Thymus (tissue), 11 donors: ENCODE results near the gene ZNF117. TPM values are rescaled to one million over a fixed set of nuclear protein-coding genes. Genes with fewer than 3 reads are reported as not detected.
"Not testable (repeated sequence)": the region's sequence is repeated elsewhere in the genome, so short reads cannot be mapped to it uniquely, and the experiment has no call there.

Source experiments
- DNase-seq, 9 donors: peaks; one replicate each; pipeline ENCODE4 v3.0.0-alpha.2; 2013; ENCODE audit warnings: low spot score in 9 of 9, low read depth in 6 of 9, missing footprints in 1 of 9
- H3K27ac ChIP-seq, 2 donors: one replicate each; pipeline ENCODE4 v1.5.1; 2013; ENCODE audit warnings: control low read depth in 1 of 2, low read depth in 1 of 2, low read length in 1 of 2, mild to moderate bottlenecking in 1 of 2, moderate library complexity in 1 of 2
- H3K27me3 ChIP-seq, 2 donors: one replicate each; pipeline ENCODE4 v1.5.1; 2013; ENCODE audit warnings: low read length in 1 of 2; ENCODE audit not compliant: control insufficient read depth in 2 of 2, insufficient read depth in 1 of 2
- H3K36me3 ChIP-seq, 2 donors: one replicate each; pipeline ENCODE4 v1.5.1; 2013; ENCODE audit warnings: low read length in 1 of 2, mild to moderate bottlenecking in 1 of 2, moderate library complexity in 1 of 2; ENCODE audit not compliant: control insufficient read depth in 2 of 2, insufficient read depth in 2 of 2
- H3K4me1 ChIP-seq, 2 donors: one replicate each; pipeline ENCODE4 v1.5.1; 2013; ENCODE audit warnings: low read length in 2 of 2; ENCODE audit not compliant: control insufficient read depth in 2 of 2, insufficient read depth in 2 of 2
- H3K4me3 ChIP-seq, 2 donors: one replicate each; pipeline ENCODE4 v1.5.1; 2013; ENCODE audit warnings: low read length in 2 of 2, control low read depth in 1 of 2, mild to moderate bottlenecking in 1 of 2
- H3K9me3 ChIP-seq, 2 donors: one replicate each; pipeline ENCODE4 v1.5.1; 2013; ENCODE audit warnings: low read length in 1 of 2, mild to moderate bottlenecking in 1 of 2; ENCODE audit not compliant: control insufficient read depth in 2 of 2, insufficient read depth in 1 of 2
- WGBS: extraction: QIAGEN DNeasy Blood & Tissue Kit; methylation state at CpG from one replicate; pipeline ENCODE4 v1.1.7; 2013; 5-methylcytosine and 5-hydroxymethylcytosine counted together
- polyA plus RNA-seq: library from polyadenylated mRNA; stranded (reverse); fragments of 200-250 nt; gene quantifications from one replicate; pipeline ENCODE4 v1.2.3, GENCODE V29; 2013
- total RNA-seq: library from RNA; stranded (reverse); fragments of 120-200 nt; gene quantifications from one replicate; pipeline ENCODE4 v1.2.4, GENCODE V29; 2013
- donor health status: healthy.

ZNF117 gene
- total and polyA plus RNA-seq, 2 donors, result 7.6 to 14.6 TPM

DNA sequence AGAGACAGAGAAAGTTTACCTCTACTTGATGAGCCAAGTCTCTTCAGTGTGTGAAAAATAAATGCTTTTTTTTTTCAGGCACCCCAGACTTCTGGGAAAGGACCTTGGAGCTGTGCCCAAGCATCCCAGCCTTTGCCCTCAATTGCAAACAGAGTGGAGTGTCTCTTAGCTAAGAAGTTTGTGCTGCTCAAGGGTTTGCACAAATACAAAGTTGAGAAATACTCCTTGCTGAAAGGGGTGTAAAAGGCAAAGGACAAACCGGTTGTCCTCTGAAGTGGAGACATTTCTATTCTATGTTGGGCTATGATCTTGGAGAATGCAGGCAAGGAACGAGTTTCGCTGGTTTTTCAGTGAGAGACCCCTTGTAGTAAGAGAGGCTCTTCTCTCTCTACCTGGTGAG lies 30.1 kb upstream of the ZNF117 start:
- DNase-seq, H3K4me3 ChIP-seq: not testable (repeated sequence)

DNA sequence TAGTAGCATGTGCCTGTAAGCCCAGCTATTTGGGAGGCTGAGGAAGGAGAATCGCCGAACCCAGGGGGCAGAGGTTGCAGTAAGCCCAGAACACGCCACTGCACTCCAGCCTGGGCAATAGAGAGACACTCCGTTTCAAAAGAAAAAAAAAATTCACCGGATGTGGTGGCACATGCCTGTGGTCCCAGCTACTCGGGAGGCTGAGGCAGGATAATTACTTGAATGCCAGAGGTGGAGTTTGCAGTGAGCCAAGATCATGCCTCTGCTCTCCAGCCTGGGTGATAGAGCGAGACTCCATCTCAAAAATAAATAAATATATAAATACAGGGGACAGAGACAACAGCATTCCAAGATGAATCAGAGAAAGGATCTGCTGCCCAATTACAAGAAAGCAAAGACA lies 19.0 kb upstream of the ZNF117 start:
- not testable (repeated sequence) for H3K9me3 ChIP-seq, H3K27me3 ChIP-seq, H3K4me3 ChIP-seq, H3K36me3 ChIP-seq, DNase-seq, H3K4me1 ChIP-seq, H3K27ac ChIP-seq
- 97% methylated on average over 7 of the region's 7 CpGs for WGBS

More for the DNA sequence above, 30.1 kb upstream of the ZNF117 start:
- WGBS, result 100% methylated on average over 2 of the region's 3 CpGs
- not testable (repeated sequence) for H3K27me3 ChIP-seq, H3K27ac ChIP-seq, H3K4me1 ChIP-seq, H3K36me3 ChIP-seq, H3K9me3 ChIP-seq

DNA sequence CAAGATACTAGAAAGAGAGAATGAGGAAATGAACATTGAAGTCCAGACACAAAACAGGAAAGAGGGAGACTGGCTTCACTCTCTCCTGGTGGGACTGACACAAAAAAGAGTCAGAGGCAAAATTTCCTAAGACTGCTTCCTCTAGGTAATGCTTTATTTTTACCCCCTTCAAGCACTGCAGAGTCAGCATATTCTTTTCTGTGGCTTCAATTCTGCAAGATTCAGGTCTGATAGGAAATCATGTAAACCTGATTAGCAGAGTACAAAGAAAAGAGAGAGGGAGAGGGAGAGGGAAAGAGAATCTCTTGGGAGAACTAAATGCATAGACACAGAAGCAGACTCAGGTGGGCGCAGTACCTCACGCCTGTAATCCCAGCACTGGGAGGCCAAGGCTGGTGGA lies 18.6 kb upstream of the ZNF117 start:
- H3K4me1 ChIP-seq, H3K4me3 ChIP-seq, H3K27me3 ChIP-seq, H3K27ac ChIP-seq, H3K36me3 ChIP-seq, H3K9me3 ChIP-seq, DNase-seq: not testable (repeated sequence)
- WGBS, result 100% methylated on average over 2 of the region's 2 CpGs

DNA sequence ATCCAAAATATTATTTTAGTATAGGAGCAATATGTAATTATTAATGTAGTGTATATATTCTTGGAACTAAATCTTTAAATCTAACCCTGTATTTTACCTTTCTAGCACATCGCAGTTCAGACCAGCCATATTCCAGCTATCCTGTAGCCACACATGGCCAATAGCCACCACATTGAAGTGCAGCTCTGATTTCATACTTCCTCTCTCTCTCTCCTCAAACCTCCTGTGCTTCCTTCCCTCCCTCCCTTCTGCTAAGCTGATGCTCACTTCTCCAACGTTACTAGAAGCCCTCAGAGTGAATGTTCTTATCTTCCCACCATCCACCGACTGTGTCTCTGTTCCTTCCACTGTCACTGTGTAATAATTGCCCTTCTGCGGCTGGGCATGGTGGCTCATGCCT lies 16.2 kb upstream of the ZNF117 start:
- not testable (repeated sequence) for H3K27me3 ChIP-seq, H3K36me3 ChIP-seq, H3K9me3 ChIP-seq, H3K4me1 ChIP-seq
- peak overlapping the region in 1 of 2 donors; percentile 86 for H3K4me3 ChIP-seq
- WGBS, result 45% methylated on average over 4 of the region's 4 CpGs
- DNase-seq, result peak in 1 of 9 donors; percentile 3
- H3K27ac ChIP-seq, result peak overlapping the region in 1 of 2 donors; percentile 85

DNA sequence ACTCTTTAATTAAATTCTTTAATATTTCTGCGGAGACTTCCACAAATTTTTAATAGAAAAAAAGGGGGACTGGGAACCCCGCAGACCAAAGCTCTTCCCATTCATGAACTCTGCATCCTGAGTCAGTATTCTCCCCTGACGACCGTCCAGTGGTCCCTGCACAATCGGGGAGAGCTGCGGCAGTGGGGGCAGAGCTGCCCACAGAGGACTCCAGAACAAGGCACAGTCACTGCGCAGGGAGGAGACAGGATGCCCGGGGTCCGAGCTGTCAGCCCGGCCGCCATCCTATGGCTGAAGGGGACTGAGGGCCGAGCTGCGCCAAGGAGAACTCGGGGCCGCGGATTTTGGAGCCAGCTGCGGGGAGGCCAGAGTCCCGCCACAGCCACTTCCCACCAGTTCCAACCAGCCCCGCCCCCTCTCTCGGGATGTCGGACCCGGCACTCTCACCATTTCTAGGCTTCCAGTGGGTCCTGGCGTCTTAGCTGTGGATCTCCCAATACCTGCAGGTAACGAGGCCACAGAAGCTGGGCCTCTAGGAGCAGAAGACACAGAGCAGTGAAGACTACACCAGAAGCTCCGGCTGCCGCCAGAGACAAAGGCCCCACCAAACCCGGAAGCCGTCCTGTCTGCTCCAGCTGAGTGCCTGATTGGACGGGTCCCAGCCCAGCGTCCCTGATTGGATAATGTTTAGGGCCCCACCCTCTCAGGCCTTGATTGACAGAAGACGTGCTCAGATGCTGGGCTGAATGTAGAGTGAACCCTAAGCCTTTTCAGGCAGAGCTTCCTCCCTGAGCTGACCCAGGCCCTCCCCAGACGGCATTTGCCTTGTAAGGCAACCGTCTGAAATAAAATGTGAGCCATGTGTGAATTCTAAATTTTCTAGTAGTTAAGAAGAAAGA lies 15.5 kb upstream of the ZNF117 start, which contains the start of gene ERV3-1:
ERV3-1 (minus strand) TSS at position 594 of the 899 bp plus-strand sequence. CDS start 13,661 bp downstream, outside the sequence.
- DNase-seq, result peak; percentile 86 to 98 (median 94)
- WGBS, result under 1% methylated on average over 33 of the region's 33 CpGs
- Histone ChIP-seq H3K27ac (peak within 1 kb of the TSS; percentile 85 to 91), H3K9me3 (peaks cover 0 to 4% of the 10 kb centered on the region in 2 donors), H3K4me1 (peaks cover 5 to 8% of the 10 kb centered on the region in 2 donors), H3K36me3 (peaks cover 5 to 9% of the 10 kb centered on the region in 2 donors), H3K27me3 (no peaks in the 10 kb centered on the region), H3K4me3 (peak within 1 kb of the TSS; percentile 82 to 86)

DNA sequence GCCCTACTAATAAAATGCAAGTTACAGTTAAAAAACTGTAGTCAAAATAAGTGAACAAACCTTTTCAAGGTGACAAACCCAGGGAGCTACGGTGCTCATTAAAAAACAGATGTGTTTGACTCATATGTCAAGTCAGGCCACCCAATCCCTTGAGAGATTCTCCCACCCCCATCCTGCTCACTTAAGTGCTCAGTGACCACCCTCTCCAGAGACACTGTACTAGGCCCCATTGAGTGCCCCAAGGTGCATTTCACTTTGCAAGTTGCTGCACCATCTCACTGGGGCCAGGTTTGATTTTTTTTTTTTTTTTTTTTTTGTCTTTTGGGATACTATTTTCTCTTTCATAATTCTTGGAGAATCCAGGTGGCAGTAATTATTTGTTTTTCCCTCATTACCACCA lies 13.7 kb upstream of the ZNF117 start:
- Histone ChIP-seq H3K27me3 (no peaks in the 10 kb centered on the region), H3K36me3 (peaks cover 8 to 16% of the 10 kb centered on the region in 2 donors), H3K9me3 (peaks cover 0 to 10% of the 10 kb centered on the region in 2 donors), H3K4me3 (no peak overlapping the region), H3K27ac (no peak overlapping the region), H3K4me1 (peaks cover 5 to 8% of the 10 kb centered on the region in 2 donors)
- WGBS, result 100% methylated on average over 1 of the region's 1 CpG
- DNase-seq, result no peak

DNA sequence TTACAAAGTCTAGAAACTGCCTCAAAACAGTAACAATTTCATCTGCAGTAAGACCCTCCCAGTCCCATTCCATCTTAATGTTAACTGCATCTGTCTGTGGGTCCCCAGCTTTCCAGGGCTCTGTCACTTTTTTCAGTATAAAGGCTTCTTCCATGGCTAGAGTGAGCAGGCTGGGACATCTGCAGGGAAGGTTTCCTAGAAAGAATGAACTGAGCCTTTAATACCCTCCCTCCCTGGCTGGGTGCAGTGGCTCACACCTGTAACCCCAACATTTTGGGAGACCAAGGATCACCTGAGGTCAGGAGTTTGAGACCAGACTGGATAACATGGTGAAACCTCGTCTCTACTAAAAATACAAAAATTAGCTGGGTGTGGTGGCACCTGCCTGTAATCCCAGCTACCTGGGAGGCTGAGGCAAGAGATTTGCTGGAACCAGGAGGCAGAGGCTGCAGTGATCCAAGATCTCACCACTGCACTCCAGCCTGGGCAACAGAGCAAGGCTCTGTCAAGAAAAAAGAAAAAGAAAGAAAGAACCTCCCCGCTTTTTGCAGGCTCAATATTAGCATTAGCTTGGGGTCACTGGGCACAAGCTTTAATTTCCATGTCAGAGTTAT lies 12.2 kb upstream of the ZNF117 start:
- no peak for DNase-seq
- H3K27ac ChIP-seq, result no peak overlapping the region
- H3K27me3 ChIP-seq, result no peaks in the 10 kb centered on the region
- H3K9me3 ChIP-seq, result peaks cover 4 to 19% of the 10 kb centered on the region in 2 donors
- 97% methylated on average over 2 of the region's 2 CpGs for WGBS
- peaks cover 5 to 8% of the 10 kb centered on the region in 2 donors for H3K4me1 ChIP-seq
- H3K4me3 ChIP-seq, result no peak overlapping the region
- peaks cover 14 to 23% of the 10 kb centered on the region in 2 donors for H3K36me3 ChIP-seq

DNA sequence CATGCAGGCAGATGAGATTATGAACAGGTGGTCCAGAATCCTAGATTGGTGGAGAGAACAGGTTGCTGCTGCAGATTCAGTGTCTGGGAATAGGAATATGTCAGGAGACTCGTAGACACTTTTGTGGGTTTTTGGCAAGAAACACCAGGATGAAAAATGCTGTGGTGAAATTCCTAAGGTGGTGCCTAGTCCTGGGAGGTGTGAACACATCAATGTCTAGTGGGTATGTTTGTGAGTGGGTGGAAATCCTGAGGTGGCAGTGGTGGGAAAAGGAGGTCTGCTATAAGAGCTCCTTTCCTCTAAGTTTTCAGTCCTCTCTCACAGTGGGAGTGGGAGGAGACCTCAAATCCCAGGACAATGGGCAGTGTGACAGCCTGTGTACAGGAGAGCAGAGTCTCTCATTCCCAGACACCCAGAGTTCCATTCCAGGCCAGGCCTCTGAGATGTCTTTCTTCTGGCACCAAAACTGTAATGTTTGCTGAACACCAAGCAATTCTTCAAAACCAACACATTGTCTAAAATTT lies 10.5 kb upstream of the ZNF117 start:
- WGBS, result 0% methylated on average over 1 of the region's 1 CpG

More for the DNA sequence above, 10.5 kb upstream of the ZNF117 start:
- Histone ChIP-seq H3K4me3 (no peak overlapping the region), H3K27me3 (no peaks in the 10 kb centered on the region), H3K27ac (no peak overlapping the region), H3K9me3 (peaks cover 6 to 36% of the 10 kb centered on the region in 2 donors), H3K4me1 (peaks cover 2 to 8% of the 10 kb centered on the region in 2 donors), H3K36me3 (peaks cover 14 to 29% of the 10 kb centered on the region in 2 donors)
- no peak for DNase-seq
